NCI-H1105 (cell line): Measurements from ENCODE around the gene ANO8.
"Not testable (repeated sequence)": the region's sequence is repeated elsewhere in the genome, so short reads cannot be mapped to it uniquely, and the experiment has no call there.

ENCODE experiments used
- DNase-seq: peaks from one replicate; lab custom pipeline; 2025; lab: John Stamatoyannopoulos, UW

ANO8 gene

GRCh38 chr19:17334414-17335409, at the start of gene ANO8:
Gene ANO8 (minus strand): TSS chr19:17334855. CDS start chr19:17334670, 185 bp downstream.
- DNase-seq, result peak; percentile 91

- no peak for DNase-seq
Measured at GRCh38 chr19:17380426-17381138, 45.9 kb upstream of the ANO8 start.

GRCh38 chr19:17379221-17379631, 44.6 kb upstream of the ANO8 start:
- DNase-seq, result no peak

- no peak for DNase-seq
Measured at GRCh38 chr19:17378271-17378670, 43.6 kb upstream of the ANO8 start.

GRCh38 chr19:17376935-17377600, 42.4 kb upstream of the ANO8 start, which contains the start of gene PLVAP:
Gene PLVAP (minus strand): TSS chr19:17377342. CDS start chr19:17377288, 54 bp downstream.
- no peak for DNase-seq

GRCh38 chr19:17370026-17370587, 35.5 kb upstream of the ANO8 start:
- no peak for DNase-seq

GRCh38 chr19:17365361-17365760, 30.7 kb upstream of the ANO8 start:
- no peak for DNase-seq

- not testable (repeated sequence) for DNase-seq
Measured at GRCh38 chr19:17363852-17364605, 29.4 kb upstream of the ANO8 start.

GRCh38 chr19:17359905-17360800, 25.5 kb upstream of the ANO8 start:
- no peak for DNase-seq

- DNase-seq, result no peak
Measured at GRCh38 chr19:17358395-17358794, 23.7 kb upstream of the ANO8 start.

GRCh38 chr19:17357724-17358123, 23.1 kb upstream of the ANO8 start:
- no peak for DNase-seq

GRCh38 chr19:17357078-17357666, 22.5 kb upstream of the ANO8 start:
- DNase-seq, result no peak

GRCh38 chr19:17353386-17353785, 18.7 kb upstream of the ANO8 start:
- DNase-seq, result no peak

- DNase-seq, result no peak
Measured at GRCh38 chr19:17352608-17353280, 18.1 kb upstream of the ANO8 start.

- DNase-seq, result no peak
Measured at GRCh38 chr19:17351815-17352435, 17.3 kb upstream of the ANO8 start.

GRCh38 chr19:17348700-17349099, 14.0 kb upstream of the ANO8 start:
- DNase-seq, result no peak

GRCh38 chr19:17347877-17348276, 13.2 kb upstream of the ANO8 start:
- no peak for DNase-seq

- no peak for DNase-seq
Measured at GRCh38 chr19:17347361-17347760, 12.7 kb upstream of the ANO8 start.
